SIG-M5 treated with dmso at 0.1 percent for 504 hours (cell line): ENCODE measurements around the gene JUND.

Experiments
- DNase-seq: peaks from one replicate; lab custom pipeline; 2025; ENCODE audit not compliant: unreplicated experiment; lab: John Stamatoyannopoulos, UW

Gene JUND

DNA sequence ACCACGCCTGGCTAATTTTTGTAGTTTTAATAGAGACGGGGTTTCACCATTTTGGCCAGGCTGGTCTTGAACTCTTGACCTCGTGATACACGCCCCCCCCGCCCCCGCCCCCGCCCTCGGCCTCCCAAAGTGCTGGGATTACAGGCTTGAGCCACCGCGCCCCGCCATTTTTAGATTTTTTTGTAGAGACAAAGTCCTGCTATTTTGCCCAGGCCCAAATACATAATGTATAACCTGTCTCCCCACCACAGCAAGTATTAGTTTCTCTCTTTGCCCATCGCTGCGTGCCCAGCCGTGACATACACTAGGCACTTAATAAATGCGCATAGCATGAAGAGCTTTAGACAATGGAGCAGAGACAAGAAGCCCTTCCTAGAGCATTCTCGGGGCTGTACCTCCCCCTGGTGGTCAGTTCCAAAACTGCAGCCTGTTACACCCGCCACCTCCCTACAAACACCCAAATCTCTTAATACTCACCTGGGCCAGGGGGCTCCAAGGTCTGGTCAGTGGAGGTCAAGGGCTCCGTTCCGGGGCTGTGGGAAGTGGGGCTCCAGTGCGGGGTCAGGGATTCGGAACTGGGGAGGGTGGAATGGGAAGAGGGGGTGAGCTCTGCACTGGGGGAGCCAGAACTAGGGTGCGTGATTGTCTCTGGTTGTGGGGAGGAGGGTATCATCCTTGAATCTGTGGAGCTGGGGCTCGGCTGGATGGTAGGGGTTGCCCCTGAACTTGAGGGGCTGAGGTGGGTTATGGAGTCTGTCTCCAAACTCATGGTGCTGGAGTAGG lies 29.6 kb downstream of the JUND start:
- peak; percentile 57 for DNase-seq

DNA sequence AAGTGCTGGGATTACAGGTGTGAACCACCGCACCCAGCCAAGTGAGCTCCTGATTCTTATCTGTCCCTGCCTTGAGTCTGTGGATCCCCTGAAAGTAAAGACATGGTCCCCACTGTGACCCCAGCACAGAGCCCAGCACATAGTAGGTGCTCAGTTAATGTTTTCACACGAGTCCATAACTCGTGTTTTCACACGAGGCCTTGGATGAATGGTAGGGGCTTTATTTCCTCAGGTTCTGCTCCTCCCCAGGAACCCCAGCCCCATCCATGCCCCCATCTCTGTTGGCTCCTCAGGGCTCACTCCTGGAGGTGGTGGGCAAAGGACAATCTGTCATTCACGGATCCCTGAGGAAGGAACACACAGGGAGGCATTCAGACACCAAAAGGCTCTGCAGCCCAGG lies 31.6 kb downstream of the JUND start:
- no peak for DNase-seq

GRCh38 chr19:18245297-18245696 lies 36.1 kb downstream of the JUND start:
- DNase-seq, result no peak

GRCh38 chr19:18239303-18239702 lies 42.1 kb downstream of the JUND start:
- DNase-seq, result no peak

GRCh38 chr19:18234194-18234593 lies 47.2 kb downstream of the JUND start:
- DNase-seq, result no peak

GRCh38 chr19:18233224-18233825 lies 48.1 kb downstream of the JUND start:
- DNase-seq, result peak; percentile 20

DNA sequence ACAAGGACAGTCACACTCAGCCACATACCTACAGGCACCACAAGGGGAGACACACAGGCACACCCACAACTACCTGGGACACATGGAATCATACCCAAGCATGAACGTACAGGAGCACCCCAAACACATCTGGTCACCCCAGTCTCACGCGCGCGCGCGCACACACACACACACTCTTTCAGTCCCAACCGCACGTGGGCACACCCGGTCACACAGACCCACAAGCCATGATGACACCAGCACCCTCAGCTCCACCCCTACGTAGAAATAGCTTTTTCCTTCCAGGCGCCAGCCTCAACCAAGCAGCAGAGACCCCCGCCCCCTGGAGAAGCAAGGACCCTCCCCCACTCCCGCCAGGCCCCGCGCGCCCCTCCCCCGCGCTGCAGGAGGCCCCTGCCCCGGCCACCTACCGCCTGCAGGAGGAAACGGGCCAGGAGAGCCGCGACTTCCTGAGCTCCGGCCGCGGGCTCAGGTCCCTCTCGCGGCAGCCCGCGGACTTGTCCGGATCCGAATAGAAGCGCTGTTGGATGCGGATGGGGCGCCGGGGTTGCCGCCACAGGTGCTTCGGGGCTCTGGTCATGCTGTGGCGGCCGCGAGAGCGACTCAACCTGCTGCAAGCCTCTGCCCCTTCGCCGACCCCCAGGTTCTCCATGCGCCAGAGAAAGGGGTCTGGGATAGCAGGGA lies 48.7 kb downstream of the JUND start:
- no peak for DNase-seq

DNA sequence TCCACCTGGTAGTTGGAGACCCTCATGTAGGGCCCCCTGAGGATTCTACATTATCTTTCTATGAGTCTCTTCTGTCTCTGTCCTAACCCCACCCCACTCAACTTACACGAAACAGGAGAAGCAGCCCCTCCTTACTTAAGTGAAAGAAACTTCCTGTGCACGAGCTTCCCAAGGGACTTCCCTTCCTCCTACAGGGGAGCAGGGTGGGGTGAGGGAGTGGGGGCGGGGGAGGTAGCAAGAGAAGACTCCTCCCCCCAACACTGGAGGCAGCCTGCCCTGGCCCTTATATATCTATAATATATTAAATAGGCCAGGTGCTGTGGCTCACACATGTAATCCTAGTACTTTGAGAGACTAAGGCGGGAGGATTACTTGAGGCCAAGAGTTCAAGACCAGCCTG lies 49.6 kb downstream of the JUND start:
- DNase-seq, result no peak

DNA sequence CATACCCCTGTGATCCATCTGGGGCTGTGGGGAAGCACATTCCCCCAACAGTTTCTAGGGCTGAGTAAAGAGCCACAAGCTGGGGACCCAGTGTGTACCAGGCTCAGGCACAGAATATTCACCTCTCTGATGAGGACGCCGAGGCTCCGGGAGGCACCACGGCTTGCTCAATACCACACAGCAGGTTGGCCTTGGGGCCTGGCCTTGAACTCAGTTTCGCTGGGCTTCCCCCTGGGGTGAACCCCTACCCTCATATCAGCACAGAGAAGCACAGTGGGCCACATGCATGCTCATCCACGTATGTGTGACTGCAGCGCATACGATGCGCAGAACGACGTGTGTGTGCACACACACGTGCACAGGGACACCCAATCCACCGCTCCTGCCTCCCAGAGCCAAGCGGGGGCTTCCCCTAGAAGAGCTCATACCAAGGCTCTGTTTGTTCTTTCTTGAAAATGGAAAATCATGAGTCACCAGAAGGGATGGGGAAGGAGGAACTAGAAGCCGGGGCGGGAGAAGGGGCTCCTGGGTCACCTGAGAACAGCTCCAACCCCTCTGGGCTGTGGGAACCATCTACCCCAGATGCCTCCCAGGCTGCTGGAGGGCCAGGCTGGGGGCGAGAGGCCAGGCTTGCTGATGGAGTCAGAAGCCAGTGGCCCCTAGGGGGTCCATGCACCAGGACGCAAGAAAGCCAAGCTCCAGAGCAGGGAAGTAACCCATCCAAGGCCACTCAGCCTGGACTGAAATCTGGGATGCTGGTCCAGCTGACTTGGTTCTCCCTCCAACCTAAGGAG lies 50.3 kb downstream of the JUND start:
- DNase-seq, result peak; percentile 39

DNA sequence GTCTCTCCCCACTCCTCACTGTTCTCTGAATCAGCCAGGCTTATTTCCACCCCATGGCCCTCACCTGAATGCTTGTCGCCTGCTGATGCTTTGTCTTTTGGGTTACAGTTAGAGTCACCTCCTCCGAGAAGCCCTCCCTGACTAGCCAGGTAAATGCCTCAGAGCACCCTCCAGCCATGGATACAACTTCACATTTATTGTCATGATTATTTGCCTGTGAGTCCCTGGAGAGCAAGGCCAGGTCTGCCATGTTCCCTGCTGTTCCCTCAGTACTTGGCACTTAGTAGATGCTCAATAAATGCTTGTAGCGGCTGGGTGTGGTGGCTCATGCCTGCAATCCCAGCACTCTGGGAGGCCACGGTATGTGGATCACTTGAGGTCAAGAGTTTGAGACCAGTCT lies 51.5 kb downstream of the JUND start:
- DNase-seq, result no peak
